Caco-2 (cell line): ENCODE data around the gene NFATC4. TPM values are rescaled to one million over a fixed set of nuclear protein-coding genes. Genes with fewer than 3 reads are reported as not detected.

Experiments
- BruUV-seq: library from RNA; stranded (reverse); fragments of 400-500 nt; replicated peaks from 2 replicates; lab custom pipeline; 2021; lab: Mats Ljungman, UMichigan
- CTCF ChIA-PET: fragments of 300-600 bp; sonication (Branson Sonifier 250); formaldehyde crosslinking; loops from one replicate; lab custom pipeline; 2022; ENCODE audit warnings: antibody characterized with exemption; lab: Charles Lee
- POLR2A ChIA-PET: fragments of 300-600 bp; sonication (Branson Sonifier 250); formaldehyde crosslinking; loops from one replicate; lab custom pipeline; 2022; ENCODE audit warnings: antibody characterized with exemption; lab: Charles Lee
- DNase-seq, 2 experiments: peaks; one replicate each; pipeline versions ENCODE4 v3.0.0 to v3.0.0-alpha.2; 2020 to 2022
- H3K27me3 ChIP-seq: replicated peaks from 2 replicates; pipeline ENCODE4 v1.6.0; 2011; ENCODE audit warnings: low read length; ENCODE audit not compliant: control insufficient read depth, insufficient read depth
- H3K36me3 ChIP-seq: 2 replicates; pipeline ENCODE4 v1.5.1; 2011; ENCODE audit warnings: low read length; ENCODE audit not compliant: control insufficient read depth, insufficient read depth
- H3K4me1 ChIP-seq: fragments of 250-450 bp; sonication (Bioruptor Pico); 2 replicates; pipeline ENCODE4 v1.5.1; 2020; ENCODE audit warnings: mild to moderate bottlenecking
- H3K4me3 ChIP-seq: 2 replicates; pipeline ENCODE4 v1.5.1; 2011; ENCODE audit warnings: low read depth, mild to moderate bottlenecking, control low read depth, low read length
- H3K9me3 ChIP-seq: fragments of 250-450 bp; sonication (Bioruptor Pico); 2 replicates; pipeline ENCODE4 v1.5.1; 2020; ENCODE audit warnings: mild to moderate bottlenecking, moderate library complexity
- H3K27ac Mint-ChIP-seq: one replicate; pipeline ENCODE4 v1.8.0; 2022; ENCODE audit warnings: mixed read lengths; ENCODE audit not compliant: unreplicated experiment
- H3K27me3 Mint-ChIP-seq: one replicate; pipeline ENCODE4 v1.8.0; 2022; ENCODE audit warnings: mixed read lengths; ENCODE audit not compliant: insufficient read depth, unreplicated experiment
- H3K36me3 Mint-ChIP-seq: one replicate; pipeline ENCODE4 v1.8.0; 2022; ENCODE audit warnings: mild to moderate bottlenecking, mixed read lengths; ENCODE audit not compliant: insufficient read depth, unreplicated experiment
- H3K4me1 Mint-ChIP-seq: one replicate; pipeline ENCODE4 v1.8.0; 2022; ENCODE audit warnings: low read depth, mixed read lengths; ENCODE audit not compliant: unreplicated experiment
- H3K4me3 Mint-ChIP-seq: one replicate; pipeline ENCODE4 v1.8.0; 2022; ENCODE audit warnings: mild to moderate bottlenecking, moderate library complexity, mixed read lengths; ENCODE audit not compliant: unreplicated experiment
- H3K9me3 Mint-ChIP-seq: one replicate; pipeline ENCODE4 v1.8.0; 2022; ENCODE audit warnings: mixed read lengths; ENCODE audit not compliant: unreplicated experiment
- intact Hi-C: fragments of 100-400 bp; cut with micrococcal nuclease; formaldehyde crosslinking; loops from one replicate; pipeline ENCODE4 v1.10.0; 2022; ENCODE audit not compliant: unreplicated experiment
- total RNA-seq: library from RNA; stranded (reverse); gene quantifications from 2 replicates; pipeline ENCODE4 v1.2.3, GENCODE V29; 2022
- TF ChIP-seq, protein P1 (sequence below), 2 experiments: fragments of 200-600 bp in 1 of 2; IDR thresholded peaks; 1 replicate in 1 of 2; 2 replicates in 1 of 2; pipeline versions ENCODE4 v1.5.1 to v1.8.0; 2011 to 2022; ENCODE audit warnings: antibody characterized with exemption in 1 of 2, control low read depth in 1 of 2, inconsistent platforms in 1 of 2, low read depth in 1 of 2, low read length in 1 of 2, mild to moderate bottlenecking in 1 of 2, moderate library complexity in 1 of 2; ENCODE audit not compliant: insufficient read depth in 1 of 2, severe bottlenecking in 1 of 2, unreplicated experiment in 1 of 2

The NFATC4 gene
- total RNA-seq, 1 experiment from 2014 or later, result 0.88 TPM

DNA sequence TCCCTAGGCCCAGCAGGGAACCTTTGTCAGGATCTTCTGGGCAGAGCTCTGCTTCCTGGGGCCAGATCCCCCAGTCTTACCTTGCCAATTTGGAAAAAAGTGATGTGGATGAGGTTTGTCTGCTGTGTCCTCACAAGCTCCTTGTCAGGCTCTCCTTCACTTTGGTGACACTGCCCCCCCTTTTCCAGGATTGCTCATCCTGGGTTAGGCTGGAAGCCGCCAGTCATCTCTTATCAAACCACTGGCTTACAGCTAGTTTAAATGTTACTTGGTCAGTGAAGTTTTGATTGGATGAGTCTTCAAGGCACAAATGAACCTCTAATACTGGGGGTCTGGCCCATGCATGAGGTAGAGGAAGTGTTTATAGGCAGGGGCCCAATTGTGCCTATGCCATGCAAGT is 46.1 kb downstream of the NFATC4 start:
- CTCF ChIA-PET, result interaction anchor here (1.0 kb wide), 1 partner anchor 18 kb away, joined by 3 read pairs; no protein-coding TSS in a partner anchor
- H3K27me3 Mint-ChIP-seq, result no peaks in the 10 kb centered on the region
- intact Hi-C loops, result no loop called here
- no peaks in the 10 kb centered on the region for H3K36me3 Mint-ChIP-seq
- H3K4me1 ChIP-seq, result no peaks in the 10 kb centered on the region
- TF ChIP-seq, protein P1, sequence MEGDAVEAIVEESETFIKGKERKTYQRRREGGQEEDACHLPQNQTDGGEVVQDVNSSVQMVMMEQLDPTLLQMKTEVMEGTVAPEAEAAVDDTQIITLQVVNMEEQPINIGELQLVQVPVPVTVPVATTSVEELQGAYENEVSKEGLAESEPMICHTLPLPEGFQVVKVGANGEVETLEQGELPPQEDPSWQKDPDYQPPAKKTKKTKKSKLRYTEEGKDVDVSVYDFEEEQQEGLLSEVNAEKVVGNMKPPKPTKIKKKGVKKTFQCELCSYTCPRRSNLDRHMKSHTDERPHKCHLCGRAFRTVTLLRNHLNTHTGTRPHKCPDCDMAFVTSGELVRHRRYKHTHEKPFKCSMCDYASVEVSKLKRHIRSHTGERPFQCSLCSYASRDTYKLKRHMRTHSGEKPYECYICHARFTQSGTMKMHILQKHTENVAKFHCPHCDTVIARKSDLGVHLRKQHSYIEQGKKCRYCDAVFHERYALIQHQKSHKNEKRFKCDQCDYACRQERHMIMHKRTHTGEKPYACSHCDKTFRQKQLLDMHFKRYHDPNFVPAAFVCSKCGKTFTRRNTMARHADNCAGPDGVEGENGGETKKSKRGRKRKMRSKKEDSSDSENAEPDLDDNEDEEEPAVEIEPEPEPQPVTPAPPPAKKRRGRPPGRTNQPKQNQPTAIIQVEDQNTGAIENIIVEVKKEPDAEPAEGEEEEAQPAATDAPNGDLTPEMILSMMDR (IDR thresholded peaks at IDR 0.05; ENCODE audit: insufficient read depth in 1 of 2, low read depth in 1 of 2, low read length in 1 of 2, severe bottlenecking in 1 of 2, unreplicated experiment in 1 of 2), result no peak
- H3K27ac Mint-ChIP-seq, result no peak overlapping the region
- H3K36me3 ChIP-seq, result no peaks in the 10 kb centered on the region; the same call in 1 of the 2 replicates
- no peaks in the 10 kb centered on the region for H3K4me1 Mint-ChIP-seq
- H3K4me3 ChIP-seq, result no peak overlapping the region
- H3K9me3 Mint-ChIP-seq, result no peaks in the 10 kb centered on the region
- no peak overlapping the region for H3K4me3 Mint-ChIP-seq
- POLR2A ChIA-PET, result no interaction called here
- DNase-seq, result no peak
- H3K27me3 ChIP-seq, result no peaks in the 10 kb centered on the region
- BruUV-seq, result no TSS peak
- no peaks in the 10 kb centered on the region for H3K9me3 ChIP-seq

GRCh38 chr14:24414732-24415420 is 46.9 kb downstream of the NFATC4 start:
- Histone ChIP-seq H3K4me3 (no peak overlapping the region), H3K36me3 (no peaks in the 10 kb centered on the region; the same call in 1 of the 2 replicates), H3K9me3 (no peaks in the 10 kb centered on the region), H3K27me3 (no peaks in the 10 kb centered on the region), H3K4me1 (no peaks in the 10 kb centered on the region)
- Mint-ChIP-seq H3K36me3 (no peaks in the 10 kb centered on the region), H3K4me1 (no peaks in the 10 kb centered on the region), H3K27me3 (no peaks in the 10 kb centered on the region), H3K9me3 (no peaks in the 10 kb centered on the region), H3K4me3 (no peak overlapping the region), H3K27ac (no peak overlapping the region)
- CTCF ChIA-PET, result no interaction called here
- POLR2A ChIA-PET, result no interaction called here
- DNase-seq, result no peak
- intact Hi-C loops, result no loop called here
- TF ChIP-seq, protein P1 (IDR thresholded peaks at IDR 0.05; ENCODE audit: insufficient read depth in 1 of 2, low read depth in 1 of 2, low read length in 1 of 2, severe bottlenecking in 1 of 2, unreplicated experiment in 1 of 2), result no peak
- no TSS peak for BruUV-seq

GRCh38 chr14:24415421-24416253 is 47.7 kb downstream of the NFATC4 start:
- H3K36me3 Mint-ChIP-seq, result no peaks in the 10 kb centered on the region
- no peaks in the 10 kb centered on the region for H3K4me1 ChIP-seq
- TF ChIP-seq, protein P1 (IDR thresholded peaks at IDR 0.05; ENCODE audit: insufficient read depth in 1 of 2, low read depth in 1 of 2, low read length in 1 of 2, severe bottlenecking in 1 of 2, unreplicated experiment in 1 of 2), result no peak

More at GRCh38 chr14:24415421-24416253, 47.7 kb downstream of the NFATC4 start:
- no peak overlapping the region for H3K27ac Mint-ChIP-seq
- Histone ChIP-seq H3K4me3 (no peak overlapping the region), H3K27me3 (no peaks in the 10 kb centered on the region), H3K9me3 (no peaks in the 10 kb centered on the region), H3K36me3 (no peaks in the 10 kb centered on the region; the same call in 1 of the 2 replicates)
- POLR2A ChIA-PET, result no interaction called here
- no peaks in the 10 kb centered on the region for H3K27me3 Mint-ChIP-seq
- DNase-seq, result no peak
- H3K9me3 Mint-ChIP-seq, result no peaks in the 10 kb centered on the region
- no peak overlapping the region for H3K4me3 Mint-ChIP-seq
- no peaks in the 10 kb centered on the region for H3K4me1 Mint-ChIP-seq
- BruUV-seq, result no TSS peak
- CTCF ChIA-PET, result no interaction called here
- intact Hi-C loops, result no loop called here
